Jurkat, Clone E6-1 (cell line): ENCODE results near the gene TAF11L13. TPM values are rescaled to one million over a fixed set of nuclear protein-coding genes. Genes with fewer than 3 reads are reported as not detected.
"Not testable (repeated sequence)": the region's sequence is repeated elsewhere in the genome, so short reads cannot be mapped to it uniquely, and the experiment has no call there.

Experiments
- DNase-seq: peaks from one replicate; pipeline ENCODE4 v3.0.0-alpha.2; 2011; ENCODE audit warnings: low read depth, low spot score
- H3K4me3 ChIP-seq: 2 replicates; pipeline ENCODE4 v1.5.1; 2011; ENCODE audit warnings: mild to moderate bottlenecking, low read length, control low read depth, moderate library complexity
- polyA plus RNA-seq: library from polyadenylated mRNA; unstranded; fragments of >200 nt; gene quantifications from one replicate; pipeline ENCODE4 v1.2.1, GENCODE V29; 2012; ENCODE audit warnings: missing spikeins; ENCODE audit not compliant: insufficient read length, insufficient read depth

TAF11L13 gene
- not detected for polyA plus RNA-seq

DNA sequence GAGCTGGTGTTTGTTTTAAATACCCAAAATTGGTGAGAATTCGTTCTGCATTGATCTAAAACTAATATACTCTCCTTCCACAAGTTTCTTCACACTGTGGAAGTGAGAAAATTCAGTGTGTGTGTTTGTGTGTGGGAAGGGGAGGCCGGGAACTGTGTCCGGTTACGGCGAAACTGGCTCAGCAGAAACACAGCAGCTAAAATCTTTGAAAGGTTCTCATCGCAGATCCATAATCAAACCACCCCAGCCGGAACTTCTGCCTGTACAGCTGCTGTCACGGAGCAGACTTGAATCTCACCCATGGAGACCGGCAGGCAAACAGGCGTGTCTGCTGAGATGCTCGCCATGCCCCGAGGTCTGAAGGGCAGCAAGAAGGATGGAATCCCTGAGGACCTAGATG lies at the start of gene TAF11L13:
Gene TAF11L13, plus strand, starts transcription at position 301 of the 400 bp plus-strand sequence.
- H3K4me3 ChIP-seq, DNase-seq: not testable (repeated sequence)

DNA sequence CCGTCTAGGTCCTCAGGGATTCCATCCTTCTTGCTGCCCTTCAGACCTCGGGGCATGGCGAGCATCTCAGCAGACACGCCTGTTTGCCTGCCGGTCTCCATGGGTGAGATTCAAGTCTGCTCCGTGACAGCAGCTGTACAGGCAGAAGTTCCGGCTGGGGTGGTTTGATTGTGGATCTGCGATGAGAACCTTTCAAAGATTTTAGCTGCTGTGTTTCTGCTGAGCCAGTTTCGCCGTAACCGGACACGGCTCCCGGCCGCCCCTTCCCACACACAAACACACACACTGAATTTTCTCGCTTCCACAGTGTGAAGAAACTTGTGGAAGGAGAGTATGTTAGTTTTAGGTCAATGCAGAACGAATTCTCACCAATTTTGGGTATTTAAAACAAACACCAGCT lies 46.2 kb upstream of the TAF11L13 start, which contains the start of gene TAF11L7:
Gene TAF11L7, minus strand, starts transcription at position 101 of the 400 bp plus-strand sequence.
- not testable (repeated sequence) for H3K4me3 ChIP-seq, DNase-seq

DNA sequence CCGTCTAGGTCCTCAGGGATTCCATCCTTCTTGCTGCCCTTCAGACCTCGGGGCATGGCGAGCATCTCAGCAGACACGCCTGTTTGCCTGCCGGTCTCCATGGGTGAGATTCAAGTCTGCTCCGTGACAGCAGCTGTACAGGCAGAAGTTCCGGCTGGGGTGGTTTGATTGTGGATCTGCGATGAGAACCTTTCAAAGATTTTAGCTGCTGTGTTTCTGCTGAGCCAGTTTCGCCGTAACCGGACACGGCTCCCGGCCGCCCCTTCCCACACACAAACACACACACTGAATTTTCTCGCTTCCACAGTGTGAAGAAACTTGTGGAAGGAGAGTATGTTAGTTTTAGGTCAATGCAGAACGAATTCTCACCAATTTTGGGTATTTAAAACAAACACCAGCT lies 41.0 kb upstream of the TAF11L13 start, which contains the start of gene TAF11L8:
Gene TAF11L8, minus strand, starts transcription at position 101 of the 400 bp plus-strand sequence.
- not testable (repeated sequence) for DNase-seq, H3K4me3 ChIP-seq

DNA sequence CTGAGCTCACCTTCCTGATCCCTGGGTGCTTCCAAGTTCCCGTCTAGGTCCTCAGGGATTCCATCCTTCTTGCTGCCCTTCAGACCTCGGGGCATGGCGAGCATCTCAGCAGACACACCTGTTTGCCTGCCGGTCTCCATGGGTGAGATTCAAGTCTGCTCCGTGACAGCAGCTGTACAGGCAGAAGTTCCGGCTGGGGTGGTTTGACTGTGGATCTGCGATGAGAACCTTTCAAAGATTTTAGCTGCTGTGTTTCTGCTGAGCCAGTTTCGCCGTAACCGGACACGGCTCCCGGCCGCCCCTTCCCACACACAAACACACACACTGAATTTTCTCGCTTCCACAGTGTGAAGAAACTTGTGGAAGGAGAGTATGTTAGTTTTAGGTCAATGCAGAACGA lies 37.6 kb upstream of the TAF11L13 start, which contains the start of gene TAF11L9:
Gene TAF11L9, minus strand, starts transcription at position 140 of the 400 bp plus-strand sequence.
- not testable (repeated sequence) for DNase-seq, H3K4me3 ChIP-seq

DNA sequence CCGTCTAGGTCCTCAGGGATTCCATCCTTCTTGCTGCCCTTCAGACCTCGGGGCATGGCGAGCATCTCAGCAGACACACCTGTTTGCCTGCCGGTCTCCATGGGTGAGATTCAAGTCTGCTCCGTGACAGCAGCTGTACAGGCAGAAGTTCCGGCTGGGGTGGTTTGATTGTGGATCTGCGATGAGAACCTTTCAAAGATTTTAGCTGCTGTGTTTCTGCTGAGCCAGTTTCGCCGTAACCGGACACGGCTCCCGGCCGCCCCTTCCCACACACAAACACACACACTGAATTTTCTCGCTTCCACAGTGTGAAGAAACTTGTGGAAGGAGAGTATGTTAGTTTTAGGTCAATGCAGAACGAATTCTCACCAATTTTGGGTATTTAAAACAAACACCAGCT lies 34.2 kb upstream of the TAF11L13 start, which contains the start of gene TAF11L10:
Gene TAF11L10, minus strand, starts transcription at position 101 of the 400 bp plus-strand sequence.
- not testable (repeated sequence) for DNase-seq, H3K4me3 ChIP-seq

DNA sequence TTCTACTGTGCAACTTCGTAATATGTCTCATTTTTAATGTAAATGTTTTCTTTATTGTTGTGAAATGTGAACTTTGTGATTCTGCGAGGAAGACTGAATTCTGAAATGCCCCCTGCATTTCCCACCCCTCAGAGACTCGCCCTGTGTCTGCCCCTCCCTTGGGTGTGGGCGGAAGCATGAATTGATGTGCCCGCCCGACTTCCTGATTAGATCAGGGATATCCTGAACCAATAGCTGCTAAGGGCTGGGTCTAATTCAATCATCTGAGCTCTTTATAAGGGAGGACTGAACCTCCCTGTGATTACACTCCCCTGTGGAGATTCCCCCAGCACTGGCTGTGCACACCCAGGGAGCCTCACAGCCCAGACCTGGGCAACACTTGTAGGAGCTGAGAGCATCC lies 28.0 kb upstream of the TAF11L13 start, which contains the start of gene TAF11L11:
Gene TAF11L11, plus strand, starts transcription at position 304 of the 400 bp plus-strand sequence.
- not testable (repeated sequence) for DNase-seq

DNA sequence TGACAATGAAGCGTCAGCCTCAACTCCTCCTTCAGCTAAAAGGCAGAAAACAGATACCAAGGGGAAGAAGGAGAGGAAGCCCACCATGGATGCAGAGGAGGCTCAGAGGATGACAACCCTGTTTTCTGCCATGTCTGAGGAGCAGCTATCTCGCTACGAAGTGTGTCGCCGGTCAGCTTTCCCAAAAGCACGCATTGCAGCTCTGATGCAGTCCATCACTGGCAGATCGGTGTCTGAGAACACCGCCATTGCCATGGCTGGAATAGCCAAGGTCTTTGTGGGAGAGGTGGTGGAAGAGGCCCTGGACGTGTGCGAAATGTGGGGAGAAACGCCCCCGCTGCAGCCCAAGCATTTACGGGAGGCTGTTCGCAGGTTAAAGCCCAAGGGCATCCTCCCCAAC lies 26.9 kb upstream of the TAF11L13 start:
- no peak for DNase-seq

More for the DNA sequence above, 28.0 kb upstream of the TAF11L13 start, which contains the start of gene TAF11L11:
- H3K4me3 ChIP-seq: not testable (repeated sequence)

DNA sequence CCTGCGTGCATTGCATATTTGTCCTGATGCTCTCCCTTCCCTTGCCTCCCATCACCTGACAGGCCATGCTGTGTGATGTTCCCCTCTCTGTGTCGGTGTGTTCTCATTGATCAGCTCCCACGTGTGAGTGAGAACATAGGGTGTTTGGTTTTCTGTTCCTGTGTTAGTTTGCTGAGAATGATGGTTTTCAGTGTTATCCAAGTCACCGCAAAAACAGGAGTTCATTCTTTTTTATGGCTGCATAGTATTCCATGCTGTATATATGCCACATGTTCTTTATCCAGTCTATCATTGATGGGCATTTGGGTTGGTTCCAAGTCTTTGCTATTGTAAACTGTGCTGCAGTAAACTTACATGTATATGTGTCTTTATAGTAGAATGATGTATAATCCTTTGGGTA lies 24.4 kb upstream of the TAF11L13 start:
- not testable (repeated sequence) for H3K4me3 ChIP-seq, DNase-seq

More for the DNA sequence above, 26.9 kb upstream of the TAF11L13 start:
- H3K4me3 ChIP-seq: no peak overlapping the region

DNA sequence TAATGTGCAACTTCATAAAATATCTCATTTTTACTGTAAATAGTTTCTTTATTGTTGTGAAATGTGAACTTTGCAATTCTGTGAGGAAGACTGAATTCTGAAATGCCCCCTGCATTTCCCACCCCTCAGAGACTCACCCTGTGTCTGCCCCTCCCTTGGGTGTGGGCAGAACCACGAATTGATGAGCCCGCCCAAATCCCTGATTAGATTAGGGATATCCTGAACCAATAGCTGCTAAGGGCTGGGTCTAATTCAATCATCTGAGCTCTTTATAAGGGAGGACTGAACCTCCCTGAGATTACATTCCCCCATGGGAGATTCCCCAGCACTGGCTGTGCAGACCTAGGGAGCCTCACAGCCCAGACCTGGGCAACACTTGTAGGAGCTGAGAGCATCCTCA lies 21.8 kb upstream of the TAF11L13 start, which contains the start of gene TAF11L12:
Gene TAF11L12, plus strand, starts transcription at position 301 of the 400 bp plus-strand sequence.
- not testable (repeated sequence) for DNase-seq

DNA sequence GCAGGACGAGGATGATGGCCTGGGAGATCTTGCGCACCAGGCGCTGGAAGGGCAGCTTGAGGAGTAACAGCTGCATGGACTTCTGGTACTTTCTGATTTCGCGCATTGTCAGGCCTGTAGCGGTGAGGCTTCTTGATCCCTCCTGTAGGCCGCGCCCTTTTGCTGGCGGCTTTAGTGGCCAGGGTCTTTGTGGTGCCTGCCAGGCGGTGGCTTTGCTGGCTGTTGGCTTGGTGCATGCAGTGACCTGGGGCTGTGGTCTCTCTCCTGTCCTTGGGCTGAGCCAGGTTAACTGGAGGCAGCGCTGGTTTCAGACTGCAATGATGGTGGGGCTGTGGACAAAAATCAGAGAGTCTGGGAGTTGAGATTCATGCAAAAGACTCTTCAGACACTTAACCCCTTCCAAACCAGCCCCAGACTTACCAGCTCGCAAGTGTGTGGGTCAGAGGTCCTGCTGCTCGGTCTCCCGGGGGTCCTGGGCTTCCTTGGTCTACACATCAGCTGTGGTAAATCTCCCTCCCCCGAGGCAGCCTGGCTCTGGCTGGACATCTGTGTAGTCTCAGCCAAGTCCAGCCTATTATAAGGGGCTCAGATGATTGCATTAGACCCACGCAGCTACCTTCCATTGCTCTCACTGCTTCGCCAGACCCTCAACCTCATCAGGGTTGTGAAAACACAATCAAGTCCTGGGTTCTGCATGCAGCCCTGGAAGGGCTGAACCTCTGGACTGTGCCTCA lies 16.8 kb upstream of the TAF11L13 start:
- DNase-seq: no peak

More for the DNA sequence above, 21.8 kb upstream of the TAF11L13 start, which contains the start of gene TAF11L12:
- not testable (repeated sequence) for H3K4me3 ChIP-seq

DNA sequence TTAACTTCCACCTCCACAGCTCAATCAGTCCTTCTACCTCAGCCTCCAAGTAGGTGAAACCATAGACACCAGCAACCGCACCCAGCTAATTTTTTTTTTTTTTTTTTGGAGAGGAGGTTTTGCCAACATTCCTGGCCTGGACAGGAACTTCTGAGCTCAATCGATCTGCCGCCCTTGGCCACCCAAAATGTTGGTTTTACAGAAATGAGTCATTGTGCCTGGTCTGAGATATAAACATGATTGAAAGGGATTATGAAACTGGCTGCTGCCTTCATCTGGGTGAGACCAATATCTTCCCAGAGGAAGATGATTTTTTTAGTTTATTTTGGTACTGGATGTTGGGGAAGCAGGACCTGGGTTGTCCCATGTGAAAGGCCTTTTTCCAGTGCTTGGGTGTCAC lies 12.5 kb upstream of the TAF11L13 start:
- DNase-seq: no peak
- no peak overlapping the region for H3K4me3 ChIP-seq

More for the DNA sequence above, 16.8 kb upstream of the TAF11L13 start:
- H3K4me3 ChIP-seq: no peak overlapping the region

DNA sequence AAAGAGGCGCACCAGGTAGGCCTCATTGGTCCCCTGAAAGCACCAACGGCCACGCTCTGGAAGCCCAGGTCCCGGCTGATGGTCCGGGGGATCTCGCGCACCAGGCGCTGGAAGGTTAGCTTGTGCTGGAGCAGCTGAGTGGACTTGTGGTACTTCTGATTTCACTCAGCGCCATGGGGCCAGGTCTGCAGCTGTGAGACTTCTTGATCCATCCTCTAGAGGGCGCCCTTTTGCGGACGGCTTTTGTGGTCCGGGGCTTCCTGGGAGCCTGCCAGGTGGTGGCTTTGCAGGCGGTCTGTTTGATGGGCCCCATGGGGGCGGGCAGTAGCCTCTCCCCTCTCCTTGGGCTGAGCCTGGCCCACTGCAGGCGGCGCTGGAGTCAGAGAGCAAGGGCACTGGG lies 11.3 kb upstream of the TAF11L13 start:
- no peak overlapping the region for H3K4me3 ChIP-seq
- peak; percentile 15 for DNase-seq

DNA sequence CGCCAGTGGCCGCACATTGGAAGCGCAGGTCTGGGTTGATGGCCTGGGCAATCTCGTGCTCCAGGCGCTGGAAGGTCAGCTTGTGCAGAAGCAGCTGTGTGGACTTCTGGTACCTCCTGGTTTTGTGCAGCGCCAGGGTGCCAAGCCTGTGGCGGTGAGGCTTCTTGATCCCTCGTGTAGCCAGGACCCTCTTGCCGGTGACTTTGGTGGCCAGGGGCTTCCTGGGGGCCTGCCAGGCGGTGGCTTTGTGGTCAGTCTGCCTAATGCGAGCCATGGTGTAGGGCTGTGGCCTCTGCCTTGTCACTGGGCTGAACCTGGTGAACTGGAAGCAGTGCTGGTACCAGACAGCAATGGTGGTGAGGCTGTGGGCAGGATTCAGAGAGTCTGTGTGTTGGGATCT lies 6.2 kb upstream of the TAF11L13 start:
- no peak for DNase-seq
- no peak overlapping the region for H3K4me3 ChIP-seq

DNA sequence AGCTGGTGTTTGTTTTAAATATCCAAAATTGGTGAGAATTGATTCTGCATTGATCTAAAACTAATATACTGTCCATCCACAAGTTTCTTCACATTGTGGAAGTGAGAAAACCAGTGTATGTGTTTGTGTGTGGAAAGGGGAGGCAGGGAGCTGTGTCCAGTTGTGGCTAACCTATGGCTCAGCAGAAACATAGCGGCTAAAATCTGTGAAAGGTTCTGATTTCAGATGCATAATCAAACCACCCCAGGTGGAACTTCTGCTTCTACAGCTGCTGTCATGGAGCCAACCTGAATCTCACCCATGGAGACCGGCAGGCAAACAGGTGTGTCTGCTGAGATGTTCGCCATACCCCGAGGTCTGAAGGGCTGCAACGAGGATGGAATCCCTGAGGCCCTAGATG lies 2.3 kb downstream of the TAF11L13 start, which contains the start of gene TAF11L14:
Gene TAF11L14, plus strand, starts transcription at position 301 of the 400 bp plus-strand sequence.
- DNase-seq: no peak
- H3K4me3 ChIP-seq: no peak within 1 kb of the TSS

DNA sequence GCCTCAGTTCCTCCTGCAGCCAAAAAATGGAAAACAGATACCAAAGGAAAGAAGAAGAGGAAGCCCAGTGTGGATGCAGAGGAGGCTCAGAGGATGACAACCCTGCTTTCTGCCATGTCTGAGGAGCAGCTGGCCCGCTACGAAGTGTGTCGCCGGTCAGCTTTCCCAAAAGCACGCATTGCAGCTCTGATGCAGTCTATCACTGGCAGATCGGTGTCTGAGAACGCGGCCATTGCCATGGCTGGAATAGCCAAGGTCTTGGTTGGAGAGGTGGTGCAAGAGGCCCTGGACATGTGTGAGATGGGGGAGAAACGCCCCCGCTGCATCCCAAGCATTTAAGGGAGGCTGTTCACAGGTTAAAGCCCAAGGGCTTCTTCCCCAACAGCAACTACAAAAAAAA lies 17.3 kb downstream of the TAF11L13 start:
- not testable (repeated sequence) for DNase-seq

DNA sequence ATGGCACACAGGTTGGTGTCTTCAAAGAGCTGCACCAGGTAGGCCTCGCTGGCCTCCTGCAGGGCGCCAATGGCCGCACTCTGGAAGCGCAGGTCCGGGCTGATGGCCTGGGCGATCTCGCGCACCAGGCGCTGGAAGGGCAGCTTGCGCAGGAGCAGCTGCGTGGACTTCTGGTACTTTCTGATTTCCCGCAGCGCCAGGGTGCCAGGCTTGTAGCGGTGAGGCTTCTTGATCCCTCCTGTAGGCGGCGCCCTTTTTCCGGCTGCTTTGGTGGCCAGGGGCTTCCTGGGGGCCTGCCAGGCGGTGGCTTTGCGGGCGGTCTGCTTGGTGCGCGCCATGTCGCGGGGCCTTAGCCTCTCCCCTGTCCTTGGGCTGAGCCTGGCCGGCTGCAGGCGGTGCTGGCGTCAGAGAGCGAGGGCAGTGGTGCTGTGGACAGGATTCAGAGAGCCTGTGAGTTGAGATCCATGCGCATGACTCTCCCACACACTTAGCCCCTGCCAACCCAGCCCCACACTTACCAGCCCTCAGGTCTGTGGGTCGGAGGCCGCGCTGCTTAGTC lies 23.4 kb downstream of the TAF11L13 start:
- DNase-seq: not testable (repeated sequence)

More for the DNA sequence above, 17.3 kb downstream of the TAF11L13 start:
- not testable (repeated sequence) for H3K4me3 ChIP-seq

DNA sequence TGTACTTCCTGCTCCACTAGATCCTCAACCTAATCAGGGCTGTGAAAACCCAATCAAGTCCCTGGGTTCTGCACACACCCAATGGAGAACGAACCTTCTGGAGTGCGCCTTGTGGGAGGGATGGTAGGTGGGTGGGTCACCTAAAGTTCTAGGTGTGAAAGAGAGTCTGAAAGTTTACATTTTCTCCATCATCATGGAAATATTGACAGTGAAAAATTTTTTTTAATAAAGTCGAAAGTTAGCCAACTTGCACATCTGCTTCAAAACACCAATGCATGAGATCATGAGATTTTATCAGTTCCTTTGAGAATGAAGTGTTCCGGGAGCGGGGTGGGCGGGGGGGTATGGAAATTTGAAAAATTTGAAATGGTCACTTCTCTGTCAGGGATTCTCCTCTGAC lies 24.0 kb downstream of the TAF11L13 start:
- no peak for DNase-seq

More for the DNA sequence above, 23.4 kb downstream of the TAF11L13 start:
- H3K4me3 ChIP-seq: not testable (repeated sequence)

DNA sequence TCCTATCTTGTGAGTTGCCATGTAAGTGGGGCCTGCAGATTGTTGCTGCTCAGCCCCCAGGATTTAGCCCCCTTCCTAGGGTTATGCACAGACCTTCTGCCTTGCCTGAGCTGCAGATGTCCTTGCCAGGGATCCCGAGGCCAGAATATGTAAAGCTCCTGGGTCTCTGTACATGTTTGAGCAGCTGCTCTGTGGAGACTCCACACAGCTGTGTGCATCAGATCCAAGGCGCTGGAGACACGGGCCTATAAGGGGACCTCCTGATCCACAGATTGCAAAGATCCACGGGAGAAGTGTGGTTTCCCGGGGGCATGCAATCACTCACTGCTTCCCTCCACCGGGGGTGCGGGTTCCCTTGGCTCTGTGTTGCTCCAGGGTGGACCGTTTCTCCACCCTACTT lies 31.3 kb downstream of the TAF11L13 start:
- no peak overlapping the region for H3K4me3 ChIP-seq
- DNase-seq: no peak

More for the DNA sequence above, 24.0 kb downstream of the TAF11L13 start:
- H3K4me3 ChIP-seq: no peak overlapping the region

DNA sequence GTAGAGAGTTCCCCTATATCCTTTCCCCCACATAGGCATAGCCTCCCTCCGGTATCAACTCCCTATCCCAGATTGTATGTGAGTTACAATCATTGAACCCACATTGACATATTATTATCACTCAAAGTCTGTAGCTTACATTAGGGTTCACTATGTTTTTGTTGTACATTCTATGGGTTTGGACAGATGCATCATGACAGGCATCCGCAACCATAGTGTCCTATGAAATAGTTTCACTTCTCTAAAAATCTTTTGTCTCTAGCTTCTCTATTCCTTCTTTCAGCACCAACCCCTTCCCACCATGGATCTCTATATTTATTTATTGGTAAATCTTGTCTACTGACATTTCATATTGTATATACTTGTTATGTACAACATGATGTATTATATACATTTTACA lies 33.9 kb downstream of the TAF11L13 start:
- no peak for DNase-seq
- no peak overlapping the region for H3K4me3 ChIP-seq
